ENCODE data around the gene CYB5D1.
A peak's percentile ranks its signal among the peaks of the same experiment; 100 is the strongest.
"Not testable (repeated sequence)": the region's sequence is repeated elsewhere in the genome, so short reads cannot be mapped to it uniquely, and the experiment has no call there.

Gene CYB5D1

GRCh38 chr17:7854851-7855659 lies 2.7 kb upstream of the CYB5D1 start, which contains the start of gene TMEM88:
Gene TMEM88, plus strand, starts transcription at chr17:7855066. Its CDS starts 9 bp downstream, at chr17:7855075.
- H3K27ac Mint-ChIP-seq: no peak within 1 kb of the TSS
- H3K4me1 Mint-ChIP-seq: peaks cover 32% of the 10 kb centered on the region
- H3K4me3 Mint-ChIP-seq: no peak within 1 kb of the TSS
- DNase-seq (no peak), ATAC-seq (no peak)
- no peaks in the 10 kb centered on the region for H3K27me3 Mint-ChIP-seq
- H3K36me3 Mint-ChIP-seq (ENCODE audit: low read depth): peaks cover 42% of the 10 kb centered on the region
- no peaks in the 10 kb centered on the region for H3K9me3 Mint-ChIP-seq

GRCh38 chr17:7855660-7856010 lies 2.2 kb upstream of the CYB5D1 start:
- DNase-seq (no peak), ATAC-seq (no peak)
- H3K36me3 Mint-ChIP-seq (ENCODE audit: low read depth): peaks cover 37% of the 10 kb centered on the region
- H3K9me3 Mint-ChIP-seq: no peaks in the 10 kb centered on the region
- peaks cover 27% of the 10 kb centered on the region for H3K4me1 Mint-ChIP-seq
- H3K27me3 Mint-ChIP-seq: no peaks in the 10 kb centered on the region
- H3K4me3 Mint-ChIP-seq: no peak overlapping the region
- H3K27ac Mint-ChIP-seq: no peak overlapping the region

GRCh38 chr17:7856011-7856810 lies 1.6 kb upstream of the CYB5D1 start:
- Mint-ChIP-seq H3K27ac (no peak overlapping the region), H3K4me3 (no peak overlapping the region), H3K27me3 (no peaks in the 10 kb centered on the region), H3K36me3 (ENCODE audit: low read depth) (peaks cover 32% of the 10 kb centered on the region), H3K4me1 (peaks cover 21% of the 10 kb centered on the region), H3K9me3 (no peaks in the 10 kb centered on the region)
- no peak for ATAC-seq
- no peak for DNase-seq

- H3K4me1 Mint-ChIP-seq: peaks cover 14% of the 10 kb centered on the region
- H3K27me3 Mint-ChIP-seq: no peaks in the 10 kb centered on the region
- no peak within 1 kb of the TSS for H3K27ac Mint-ChIP-seq
- H3K36me3 Mint-ChIP-seq (ENCODE audit: low read depth): peaks cover 30% of the 10 kb centered on the region
- H3K4me3 Mint-ChIP-seq: no peak within 1 kb of the TSS
- peak; percentile 91 for DNase-seq
- peak; percentile 89 for ATAC-seq
- no peaks in the 10 kb centered on the region for H3K9me3 Mint-ChIP-seq
Measured at GRCh38 chr17:7856811-7857712, 741 bp upstream of the CYB5D1 start, which contains the start of gene NAA38. Gene NAA38, minus strand, starts transcription at chr17:7857559. Its CDS starts 96 bp downstream, at chr17:7857463.

GRCh38 chr17:7858522-7858810 lies 663 bp downstream of the CYB5D1 start:
- Mint-ChIP-seq H3K4me1 (peaks cover 12% of the 10 kb centered on the region), H3K27me3 (no peaks in the 10 kb centered on the region), H3K4me3 (no peak overlapping the region), H3K27ac (no peak overlapping the region), H3K36me3 (ENCODE audit: low read depth) (peaks cover 23% of the 10 kb centered on the region), H3K9me3 (no peaks in the 10 kb centered on the region)
- ATAC-seq: no peak
- DNase-seq: peak; percentile 52

- DNase-seq: no peak
- H3K4me1 Mint-ChIP-seq: peaks cover 8% of the 10 kb centered on the region
- H3K4me3 Mint-ChIP-seq: no peak overlapping the region
- no peak overlapping the region for H3K27ac Mint-ChIP-seq
- no peaks in the 10 kb centered on the region for H3K9me3 Mint-ChIP-seq
- no peak for ATAC-seq
- H3K36me3 Mint-ChIP-seq (ENCODE audit: low read depth): peaks cover 19% of the 10 kb centered on the region
- no peaks in the 10 kb centered on the region for H3K27me3 Mint-ChIP-seq
Measured at GRCh38 chr17:7859028-7859427, 1.2 kb downstream of the CYB5D1 start.

GRCh38 chr17:7862692-7863437 lies 5.1 kb downstream of the CYB5D1 start:
- Mint-ChIP-seq H3K27me3 (no peaks in the 10 kb centered on the region), H3K36me3 (ENCODE audit: low read depth) (peaks cover 30% of the 10 kb centered on the region), H3K9me3 (no peaks in the 10 kb centered on the region), H3K4me3 (no peak overlapping the region), H3K27ac (no peak overlapping the region), H3K4me1 (peaks cover 23% of the 10 kb centered on the region)
- peak; percentile 61 for DNase-seq
- no peak for ATAC-seq

- not testable (repeated sequence) for DNase-seq, H3K4me3 Mint-ChIP-seq, H3K27ac Mint-ChIP-seq, H3K27me3 Mint-ChIP-seq, ATAC-seq, H3K9me3 Mint-ChIP-seq
- Mint-ChIP-seq H3K4me1 (peaks cover 34% of the 10 kb centered on the region), H3K36me3 (ENCODE audit: low read depth) (peaks cover 30% of the 10 kb centered on the region)
Measured at GRCh38 chr17:7864384-7864783, 6.6 kb downstream of the CYB5D1 start.

GRCh38 chr17:7864995-7865650 lies 7.3 kb downstream of the CYB5D1 start:
- H3K27ac Mint-ChIP-seq: no peak overlapping the region

GRCh38 chr17:7867881-7868329 lies 10.1 kb downstream of the CYB5D1 start:
- DNase-seq (no peak), ATAC-seq (peak; percentile 54)
- peak overlapping the region; percentile 7 for H3K4me3 Mint-ChIP-seq
- H3K27ac Mint-ChIP-seq: peak overlapping the region; percentile 63
- H3K27me3 Mint-ChIP-seq: no peaks in the 10 kb centered on the region
- no peaks in the 10 kb centered on the region for H3K9me3 Mint-ChIP-seq
- H3K36me3 Mint-ChIP-seq (ENCODE audit: low read depth): peaks cover 24% of the 10 kb centered on the region
- peaks cover 30% of the 10 kb centered on the region for H3K4me1 Mint-ChIP-seq

More at GRCh38 chr17:7864995-7865650, 7.3 kb downstream of the CYB5D1 start:
- Mint-ChIP-seq H3K27me3 (no peaks in the 10 kb centered on the region), H3K4me1 (peaks cover 34% of the 10 kb centered on the region), H3K36me3 (ENCODE audit: low read depth) (peaks cover 24% of the 10 kb centered on the region), H3K4me3 (no peak overlapping the region), H3K9me3 (no peaks in the 10 kb centered on the region)
- no peak for DNase-seq
- peak; percentile 33 for ATAC-seq

GRCh38 chr17:7873051-7873450 lies 15.2 kb downstream of the CYB5D1 start:
- H3K27ac Mint-ChIP-seq: no peak overlapping the region
- H3K27me3 Mint-ChIP-seq: no peaks in the 10 kb centered on the region
- no peaks in the 10 kb centered on the region for H3K9me3 Mint-ChIP-seq
- no peak overlapping the region for H3K4me3 Mint-ChIP-seq
- H3K4me1 Mint-ChIP-seq: peaks cover 9% of the 10 kb centered on the region
- ATAC-seq: no peak
- DNase-seq: no peak
- peaks cover 14% of the 10 kb centered on the region for H3K36me3 Mint-ChIP-seq (ENCODE audit: low read depth)

- DNase-seq (no peak), ATAC-seq (no peak)
- Mint-ChIP-seq H3K27ac (no peak overlapping the region), H3K36me3 (ENCODE audit: low read depth) (peaks cover 14% of the 10 kb centered on the region), H3K27me3 (no peaks in the 10 kb centered on the region), H3K4me3 (no peak overlapping the region), H3K4me1 (no peaks in the 10 kb centered on the region), H3K9me3 (no peaks in the 10 kb centered on the region)
Measured at GRCh38 chr17:7875804-7876370, 18.1 kb downstream of the CYB5D1 start.

- Mint-ChIP-seq H3K4me3 (no peak overlapping the region), H3K4me1 (no peaks in the 10 kb centered on the region), H3K27me3 (no peaks in the 10 kb centered on the region), H3K27ac (no peak overlapping the region), H3K36me3 (ENCODE audit: low read depth) (peaks cover 8% of the 10 kb centered on the region), H3K9me3 (no peaks in the 10 kb centered on the region)
- DNase-seq (no peak), ATAC-seq (no peak)
Measured at GRCh38 chr17:7878234-7878633, 20.4 kb downstream of the CYB5D1 start.
